Measurements from ENCODE around the gene NUP88.

GRCh38 chr17:5444209-5444608 is 24.7 kb upstream of the NUP88 start:
- TF ChIP-seq CTCF (conservative IDR thresholded peaks at IDR 0.05 in 1 of 2, IDR thresholded peaks at IDR 0.05 in 1 of 2; ENCODE audit: extremely low read depth in 1 of 2, insufficient read depth in 1 of 2, low read depth in 1 of 2, low read length in 2 of 2) (no peak), EZH2 (IDR thresholded peaks at IDR 0.05; ENCODE audit: borderline replicate concordance, low read length) (no peak)
